OCI-LY7 (cell line): Measurements from ENCODE around the gene FGGY. TPM values are rescaled to one million over a fixed set of nuclear protein-coding genes. Genes with fewer than 3 reads are reported as not detected.

ENCODE experiments used
- BruUV-seq: library from RNA; stranded (reverse); fragments of 400-500 nt; replicated peaks from 2 replicates; lab custom pipeline; 2021; lab: Mats Ljungman, UMichigan
- CTCF ChIA-PET: fragments of 300-600 bp; sonication (Branson Sonifier 250); formaldehyde crosslinking; loops from one replicate; lab custom pipeline; 2022; ENCODE audit warnings: antibody characterized with exemption; ENCODE audit not compliant: unreplicated experiment; lab: Charles Lee
- POLR2A ChIA-PET: fragments of 300-600 bp; sonication (Branson Sonifier 250); formaldehyde crosslinking; loops from one replicate; lab custom pipeline; 2022; ENCODE audit warnings: antibody characterized with exemption; lab: Charles Lee
- DNase-seq: peaks from one replicate; pipeline ENCODE4 v3.0.0-alpha.2; 2015; ENCODE audit warnings: low spot score
- H2AFZ ChIP-seq: fragments of 200-600 bp; sonication (generic), shearing (Covaris generic); 2 replicates; pipeline ENCODE4 v1.6.1; 2014; ENCODE audit warnings: mild to moderate bottlenecking, antibody characterized with exemption, low read length, moderate library complexity
- H3K27ac ChIP-seq: fragments of 200-600 bp; sonication (generic); 2 replicates; pipeline ENCODE4 v1.5.1; 2014; ENCODE audit warnings: mixed run types, low read depth, mild to moderate bottlenecking, moderate library complexity, low read length, inconsistent platforms; ENCODE audit not compliant: poor library complexity, severe bottlenecking
- H3K36me3 ChIP-seq: fragments of 200-600 bp; sonication (generic); 2 replicates; pipeline ENCODE4 v1.6.1; 2014; ENCODE audit warnings: mild to moderate bottlenecking, antibody characterized with exemption, low read length, moderate library complexity, mixed read lengths; ENCODE audit not compliant: insufficient read depth
- H3K4me1 ChIP-seq: fragments of 200-600 bp; sonication (generic); 2 replicates; pipeline ENCODE4 v1.5.1; 2014; ENCODE audit warnings: mild to moderate bottlenecking, low read length; ENCODE audit not compliant: insufficient read depth, poor library complexity, severe bottlenecking
- H3K4me2 ChIP-seq: fragments of 200-600 bp; sonication (generic); 2 replicates; pipeline ENCODE4 v1.6.1; 2014; ENCODE audit warnings: mild to moderate bottlenecking, low read length
- H3K4me3 ChIP-seq: fragments of 200-600 bp; sonication (generic); 2 replicates; pipeline ENCODE4 v1.5.1; 2014; ENCODE audit warnings: mild to moderate bottlenecking, low read depth, low read length; ENCODE audit not compliant: poor library complexity, severe bottlenecking
- H3K79me2 ChIP-seq: fragments of 200-600 bp; sonication (generic); 2 replicates; pipeline ENCODE4 v1.6.1; 2016; ENCODE audit warnings: low read depth, mild to moderate bottlenecking, low read length, moderate library complexity, mixed read lengths; ENCODE audit not compliant: insufficient read depth
- H3K9me2 ChIP-seq: fragments of 200-600 bp; sonication (generic); 2 replicates; pipeline ENCODE4 v1.6.1; 2016; ENCODE audit warnings: mild to moderate bottlenecking, low read length, mixed read lengths; ENCODE audit not compliant: insufficient read depth
- H3K9me3 ChIP-seq: fragments of 200-600 bp; sonication (generic); 2 replicates; pipeline ENCODE4 v1.6.1; 2014; ENCODE audit warnings: mild to moderate bottlenecking, mixed run types, low read length, mixed read lengths
- H4K20me1 ChIP-seq: fragments of 200-600 bp; sonication (generic); 2 replicates; pipeline ENCODE4 v1.6.1; 2014; ENCODE audit warnings: mild to moderate bottlenecking, antibody characterized with exemption, low read length, moderate library complexity, mixed read lengths; ENCODE audit not compliant: insufficient read depth
- CTCF ChIP-seq: fragments of 200-600 bp; sonication (generic); conservative IDR thresholded peaks from 2 replicates; pipeline ENCODE4 v1.5.1; 2014; ENCODE audit warnings: mild to moderate bottlenecking, antibody characterized with exemption, low read length, moderate library complexity, mixed read lengths
- EZH2phosphoT487 ChIP-seq: fragments of 200-600 bp; sonication (generic); IDR thresholded peaks from 2 replicates; pipeline ENCODE4 v1.6.1; 2018; ENCODE audit warnings: low read depth, borderline replicate concordance, mild to moderate bottlenecking, mixed run types, antibody characterized with exemption, low read length, moderate library complexity, mixed read lengths
- intact Hi-C: fragments of 100-400 bp; cut with micrococcal nuclease; formaldehyde crosslinking; loops from one replicate; pipeline ENCODE4 v1.10.0; 2022; ENCODE audit not compliant: unreplicated experiment
- total RNA-seq, 2 experiments: library from RNA; depleted of rRNA in 1 of 2; stranded (reverse); fragments of >200 nt in 1 of 2; shearing (Covaris generic) in 1 of 2; gene quantifications; 2 replicates each; pipeline ENCODE4 v1.2.3, GENCODE V29; 2014 to 2022

The FGGY gene
- total RNA-seq, 2 experiments from 2014 or later, result 0.63 to 4.5 TPM

GRCh38 chr1:59404796-59405195 lies 107.9 kb downstream of the FGGY start:
- TF ChIP-seq CTCF (no peak), EZH2phosphoT487 (no peak)
- ChIA-PET POLR2A (interaction anchor here (1.4 kb wide), 1 partner anchor 14 kb away, joined by 5 read pairs; no protein-coding TSS in a partner anchor), CTCF (no interaction called here)
- DNase-seq, result no peak
- no peak overlapping the region for H3K27ac ChIP-seq
- intact Hi-C loops, result no loop called here
- no TSS peak for BruUV-seq
- no peaks in the 10 kb centered on the region for H3K9me2 ChIP-seq
- H3K4me3 ChIP-seq, result no peak overlapping the region
- no peak overlapping the region for H2AFZ ChIP-seq
- H3K4me2 ChIP-seq, result no peak overlapping the region
- H3K9me3 ChIP-seq, result no peaks in the 10 kb centered on the region
- no peaks in the 10 kb centered on the region for H3K4me1 ChIP-seq
- H3K79me2 ChIP-seq, result no peaks in the 10 kb centered on the region
- H3K36me3 ChIP-seq, result no peaks in the 10 kb centered on the region
- no peaks in the 10 kb centered on the region for H4K20me1 ChIP-seq

- intact Hi-C loops, result no loop called here
These were observed 109.7 kb downstream of the FGGY start for GRCh38 chr1:59406437-59407164.

More at GRCh38 chr1:59406437-59407164, 109.7 kb downstream of the FGGY start:
- ChIA-PET CTCF (no interaction called here), POLR2A (interaction anchor here (1.4 kb wide), 1 partner anchor 12 kb away, joined by 5 read pairs; no protein-coding TSS in a partner anchor)
- no peak for DNase-seq
- H3K27ac ChIP-seq, result no peak overlapping the region
- no peaks in the 10 kb centered on the region for H3K4me1 ChIP-seq
- no peak overlapping the region for H3K4me2 ChIP-seq
- no TSS peak for BruUV-seq
- no peak overlapping the region for H2AFZ ChIP-seq
- H4K20me1 ChIP-seq, result no peaks in the 10 kb centered on the region
- no peaks in the 10 kb centered on the region for H3K9me3 ChIP-seq
- H3K4me3 ChIP-seq, result no peak overlapping the region
- no peaks in the 10 kb centered on the region for H3K36me3 ChIP-seq
- H3K9me2 ChIP-seq, result no peaks in the 10 kb centered on the region
- no peak for TF ChIP-seq EZH2phosphoT487
- TF ChIP-seq CTCF, result no peak
- no peaks in the 10 kb centered on the region for H3K79me2 ChIP-seq
